Activated T-cell treated with anti-CD3 and anti-CD28 coated beads for 4 hours (primary cell): ENCODE measurements around the gene KCND1.

ENCODE experiments used
- DNase-seq: peaks from one replicate; pipeline ENCODE4 v3.0.0-alpha.2; 2020

The KCND1 gene

DNA sequence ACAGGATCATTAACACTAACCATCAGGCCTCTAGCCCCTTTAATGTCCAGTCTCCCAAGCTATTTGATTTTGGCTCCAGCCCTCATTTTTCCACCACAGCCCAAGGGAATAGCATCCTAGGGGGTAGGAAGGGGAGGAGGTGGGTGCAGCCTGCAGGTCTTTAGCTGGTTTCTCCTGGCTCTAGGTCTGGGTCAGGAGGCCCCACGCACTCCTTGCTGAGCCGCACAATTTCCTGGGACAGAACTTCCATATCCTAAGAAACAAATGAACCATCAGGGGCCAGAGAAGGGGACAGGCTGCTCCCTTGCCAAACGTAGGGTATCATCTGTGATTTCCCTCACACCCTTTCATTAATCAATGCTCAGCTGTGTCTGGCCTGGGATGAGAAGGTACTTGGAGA lies 2.4 kb upstream of the KCND1 start:
- DNase-seq: no peak

- DNase-seq: peak; percentile 4
Measured at GRCh38 chrX:48972220-48973164, 848 bp upstream of the KCND1 start.

- no peak for DNase-seq
Measured at GRCh38 chrX:48969471-48969870, 2.2 kb downstream of the KCND1 start.

GRCh38 chrX:48968377-48968776 lies 3.3 kb downstream of the KCND1 start:
- no peak for DNase-seq

DNA sequence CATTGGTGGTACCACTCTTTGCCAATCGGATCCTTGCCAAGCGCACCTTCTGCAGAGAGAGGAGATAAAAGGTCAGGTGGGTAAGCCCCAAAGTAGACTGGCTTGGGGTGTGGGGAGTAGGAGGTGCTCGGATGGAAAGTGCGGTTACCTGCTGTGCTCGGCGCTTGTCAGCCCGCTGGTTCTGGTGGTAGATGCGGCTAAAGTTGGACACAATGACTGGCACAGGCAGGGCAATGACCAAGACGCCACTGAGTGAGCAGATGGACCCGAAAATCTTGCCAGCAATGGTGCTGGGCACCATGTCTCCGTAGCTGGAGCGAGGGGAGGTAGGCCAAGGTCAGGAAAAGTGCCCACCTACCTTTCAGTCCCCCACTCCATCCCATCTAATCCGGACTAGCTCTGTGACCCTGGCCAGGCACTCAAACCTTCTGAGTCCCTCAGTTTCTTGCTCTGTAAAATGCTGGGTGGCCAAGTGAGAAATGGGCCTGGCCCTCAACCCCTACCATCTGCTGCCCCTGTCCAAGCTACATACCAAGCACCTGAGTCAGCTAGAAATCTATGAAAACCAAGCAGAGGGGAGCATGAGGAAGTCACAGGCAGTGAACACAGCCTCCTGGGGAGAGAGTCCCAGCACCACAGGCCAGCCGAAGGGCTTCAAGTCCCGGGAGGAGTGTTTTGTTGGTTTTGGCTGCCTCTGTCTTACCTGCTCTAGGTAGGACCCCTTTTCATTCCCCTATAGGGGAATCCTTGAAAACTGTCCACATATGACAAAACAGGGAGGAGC lies 4.7 kb downstream of the KCND1 start:
- DNase-seq: no peak

DNA sequence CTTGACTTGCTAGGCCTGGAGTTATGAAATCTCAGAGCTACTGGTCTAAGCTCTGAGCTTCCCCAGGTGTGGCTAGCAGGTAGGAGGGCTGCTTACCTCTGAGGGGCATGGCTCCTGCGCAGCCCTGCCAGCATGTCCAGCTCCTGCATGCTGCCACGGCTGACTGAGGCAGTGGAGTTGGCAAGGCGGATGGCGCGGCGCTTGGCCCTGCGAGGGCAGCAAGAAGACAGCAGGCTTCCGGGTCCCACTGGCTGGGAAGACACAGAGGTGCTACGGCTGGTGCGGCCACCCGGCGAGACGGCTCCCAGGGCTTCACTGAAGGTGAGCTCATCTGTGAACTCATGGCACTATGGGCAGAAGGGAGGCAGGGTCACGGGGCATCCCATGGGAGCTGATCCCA lies 5.7 kb downstream of the KCND1 start:
- DNase-seq: no peak

DNA sequence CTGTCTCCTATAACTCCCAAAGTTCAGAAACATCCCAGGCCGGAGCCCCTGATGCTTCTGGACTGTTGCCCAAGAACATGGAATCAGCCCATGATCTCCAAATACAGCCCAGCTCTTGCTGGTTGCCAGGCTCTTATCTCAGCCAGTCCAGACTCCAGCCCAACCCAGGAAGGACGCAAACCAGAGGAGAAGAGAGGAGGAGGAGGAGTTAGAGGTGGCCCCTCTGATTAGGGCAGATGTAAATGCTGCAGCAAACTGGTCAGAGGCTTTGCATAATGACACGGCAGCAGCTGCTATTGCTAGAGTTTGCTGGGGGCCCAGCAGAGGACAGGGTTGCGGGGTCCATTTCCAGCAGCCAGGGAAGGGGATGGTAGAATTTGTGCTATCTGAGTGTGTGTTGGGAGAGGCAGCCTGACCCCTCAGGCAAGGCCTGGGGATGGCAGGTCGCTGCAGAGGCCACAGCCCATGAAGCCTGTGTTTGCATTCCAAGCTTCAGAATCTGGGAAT lies 10.0 kb downstream of the KCND1 start:
- no peak for DNase-seq

DNA sequence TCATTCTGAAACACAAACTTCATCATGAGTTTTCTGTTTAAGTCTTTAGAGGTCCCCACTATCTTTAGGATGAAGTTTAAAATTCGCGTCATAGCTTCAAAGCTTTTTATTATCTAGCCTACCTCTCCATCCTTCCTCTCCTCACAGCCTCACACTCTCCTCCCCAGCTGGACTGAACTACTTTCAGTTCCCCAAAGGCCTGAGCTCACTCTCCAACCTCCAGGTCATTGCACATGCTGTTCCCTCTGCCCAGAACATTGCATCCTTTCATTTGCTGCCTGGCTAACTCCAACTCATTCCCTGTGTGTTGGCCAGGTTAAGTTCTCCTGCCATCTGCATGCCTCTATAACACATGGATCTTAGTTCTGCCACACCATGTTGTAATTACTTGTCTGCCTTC lies 11.4 kb downstream of the KCND1 start:
- DNase-seq: no peak

- no peak for DNase-seq
Measured at GRCh38 chrX:48958635-48959094, 13.0 kb downstream of the KCND1 start.

GRCh38 chrX:48957827-48958634 lies 13.6 kb downstream of the KCND1 start:
- peak; percentile 84 for DNase-seq

GRCh38 chrX:48957477-48957826 lies 14.2 kb downstream of the KCND1 start, which contains the start of gene OTUD5:
Gene OTUD5 (minus strand): TSS chrX:48957607. CDS start chrX:48957570, 37 bp downstream.
- DNase-seq: peak; percentile 46

- peak; percentile 42 for DNase-seq
Measured at GRCh38 chrX:48956728-48957414, 14.8 kb downstream of the KCND1 start.

GRCh38 chrX:48948589-48948988 lies 23.1 kb downstream of the KCND1 start:
- no peak for DNase-seq

DNA sequence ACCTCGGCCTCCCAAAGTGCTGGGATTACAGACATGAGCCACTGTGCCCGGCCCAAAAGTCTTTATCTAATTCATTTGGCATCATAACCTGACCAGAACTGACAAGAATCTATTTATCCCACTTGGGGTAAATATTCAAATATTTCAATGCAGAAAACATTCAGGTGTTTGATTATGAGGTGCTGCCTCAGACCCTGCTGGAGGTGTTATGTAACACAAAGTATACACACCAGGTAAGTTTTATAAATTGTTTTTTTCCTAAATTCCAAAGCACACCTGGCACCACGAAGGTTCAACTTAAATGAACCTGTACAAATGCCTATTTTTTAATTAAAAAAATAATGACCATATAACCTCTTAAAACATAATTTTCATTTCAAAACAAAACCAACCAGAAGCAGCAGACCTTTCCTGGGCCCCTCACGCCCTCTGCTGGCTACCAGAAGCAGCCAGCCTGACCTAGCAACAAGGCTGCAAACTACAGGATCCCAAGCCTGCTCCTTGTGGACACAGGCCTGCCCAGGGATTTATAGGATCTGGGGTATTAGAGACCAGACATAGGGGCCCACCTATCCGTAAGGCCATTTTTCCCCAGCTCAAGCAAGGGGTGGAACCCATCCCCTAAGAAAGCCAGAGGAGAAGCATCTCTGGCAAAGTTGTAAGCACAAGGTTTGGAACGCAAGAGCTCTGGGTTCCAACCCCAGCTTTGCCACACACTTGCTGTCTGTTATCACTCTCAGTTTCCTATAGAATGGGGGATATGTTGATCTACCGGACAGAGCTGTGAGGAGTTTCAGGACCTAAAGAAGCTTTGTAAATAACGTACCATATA lies 25.9 kb downstream of the KCND1 start:
- no peak for DNase-seq

DNA sequence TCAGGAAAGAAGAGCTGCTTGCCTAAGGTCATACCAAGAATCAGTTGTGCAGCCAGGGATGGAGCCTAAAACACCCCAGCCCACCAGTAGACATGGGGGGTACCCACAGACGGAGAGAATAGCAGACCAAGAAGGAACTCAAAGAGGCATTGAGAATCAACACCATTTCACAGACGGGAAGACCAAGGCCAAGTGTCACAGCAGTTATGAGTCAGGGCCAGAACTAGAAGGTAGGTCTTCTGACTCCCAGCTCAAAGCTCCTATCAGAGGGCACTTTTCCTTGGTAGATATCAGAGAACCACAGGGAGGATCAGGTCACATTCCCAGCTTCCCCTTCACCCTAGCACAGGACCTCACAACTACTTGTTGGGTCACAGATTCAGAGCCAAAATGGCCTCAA lies 28.7 kb downstream of the KCND1 start:
- no peak for DNase-seq

DNA sequence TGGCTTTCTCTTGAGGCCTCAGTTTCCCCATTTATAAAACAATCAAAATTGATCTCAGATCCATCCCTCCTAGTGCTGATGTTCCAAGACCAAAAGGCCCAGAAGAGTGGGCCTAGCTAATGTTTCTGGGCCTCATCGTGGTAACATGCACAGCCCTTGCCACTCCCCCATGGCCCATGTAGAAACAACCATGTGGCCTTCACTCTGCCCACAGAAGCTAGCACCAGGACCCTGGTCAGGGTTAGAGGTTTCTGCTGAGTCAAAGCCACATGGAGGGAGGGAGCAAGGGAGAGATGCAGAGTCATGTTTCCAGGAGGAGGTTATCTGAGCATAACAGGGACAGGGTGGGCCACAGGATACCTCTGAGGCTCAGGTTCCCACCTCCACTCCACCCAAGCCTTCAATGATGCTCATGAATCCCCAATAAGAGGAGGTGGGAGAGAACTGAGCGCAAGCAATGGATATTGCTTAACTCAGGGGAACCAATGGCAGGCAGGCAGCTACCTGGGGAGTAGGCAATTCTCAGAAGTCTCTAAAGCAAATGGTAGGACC lies 31.2 kb downstream of the KCND1 start:
- DNase-seq: no peak

DNA sequence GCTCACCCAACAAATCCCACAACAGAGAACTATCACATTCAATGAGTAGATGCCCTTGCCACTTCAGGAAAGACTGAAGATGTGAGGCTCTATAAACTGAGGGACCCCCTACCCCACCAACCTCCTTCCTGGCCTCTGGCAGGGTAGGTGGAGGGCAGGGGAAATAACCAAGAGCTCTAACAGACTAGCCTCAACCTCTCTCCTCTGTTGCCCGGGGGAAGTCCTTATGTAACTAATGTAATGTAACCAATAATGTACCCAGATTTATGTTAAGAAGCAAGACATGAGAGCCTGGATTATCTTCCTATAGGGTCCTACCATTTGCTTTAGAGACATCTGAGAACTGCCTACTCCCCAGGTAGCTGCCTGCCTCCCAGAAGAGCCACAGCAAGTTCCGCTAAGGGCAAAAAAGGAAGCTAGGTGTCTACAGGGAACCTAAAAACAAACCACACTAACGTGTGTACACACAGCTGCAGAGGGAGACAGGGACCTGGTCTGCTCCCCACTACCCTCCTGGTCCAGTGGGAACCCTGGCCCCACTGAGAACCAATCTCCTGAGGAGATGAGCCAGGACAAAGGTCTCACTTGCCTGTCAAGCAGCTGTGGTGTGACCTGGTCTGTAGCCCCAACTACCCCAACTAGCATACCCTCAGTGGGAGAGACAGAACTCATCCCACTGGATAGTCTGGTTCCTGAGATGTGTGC lies 32.0 kb downstream of the KCND1 start:
- DNase-seq: no peak

DNA sequence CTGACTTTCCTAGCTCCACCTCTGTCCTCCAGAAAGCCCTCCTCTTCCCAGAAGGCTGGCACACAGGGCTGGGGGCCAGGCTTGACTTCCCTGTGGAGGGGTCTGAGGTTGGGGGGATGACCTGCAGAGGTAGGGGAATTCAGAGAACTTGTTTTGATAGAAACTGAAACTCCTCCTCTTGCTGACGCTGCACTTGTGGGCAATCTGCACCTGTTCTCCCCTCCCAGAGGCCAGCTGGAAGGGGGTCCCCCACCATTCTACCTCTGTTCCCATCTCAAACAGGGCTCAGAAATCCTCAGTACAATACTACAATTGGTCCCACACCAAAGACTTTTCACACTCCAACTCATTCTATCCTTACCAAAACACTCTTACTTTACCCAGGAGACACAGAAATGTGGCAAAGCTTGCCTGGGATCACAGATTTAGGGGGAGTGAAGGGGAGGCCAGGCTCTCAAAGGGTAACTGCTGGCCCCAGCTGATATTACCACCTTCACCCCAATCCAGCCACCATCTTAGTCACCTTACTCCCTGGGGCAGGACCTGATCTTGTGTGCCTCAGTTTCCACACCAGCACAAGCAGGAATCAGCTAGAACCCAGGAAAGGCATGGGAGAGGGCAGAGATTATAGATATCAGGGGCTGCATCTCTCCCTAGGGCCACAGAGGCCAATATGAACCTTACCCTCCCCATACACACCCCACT lies 32.8 kb downstream of the KCND1 start:
- no peak for DNase-seq
